22Rv1 (cell line): ENCODE results near the gene TNFRSF21.

ENCODE experiments used
- CTCF ChIP-seq: fragments of 450-650 bp; IDR thresholded peaks from 2 replicates; pipeline ENCODE4 v1.5.1; 2017; ENCODE audit warnings: mild to moderate bottlenecking
- ZFX ChIP-seq: fragments of 450-650 bp; IDR thresholded peaks from 2 replicates; pipeline ENCODE4 v1.6.1; 2017; ENCODE audit warnings: antibody characterized with exemption, borderline replicate concordance

- TF ChIP-seq CTCF (no peak), ZFX (no peak)
These were observed 31.2 kb downstream of the TNFRSF21 start for GRCh38 chr6:47278545-47278944.
